Neutrophil (primary cell): ENCODE measurements around the gene CACNA2D3.

ENCODE experiments used
- H3K27ac ChIP-seq: fragments of 200-600 bp; sonication (generic); 2 replicates; pipeline ENCODE4 v1.5.1; 2016; ENCODE audit warnings: mild to moderate bottlenecking, moderate library complexity
- H3K27me3 ChIP-seq: fragments of 200-600 bp; sonication (generic); 2 replicates; pipeline ENCODE4 v1.6.0; 2016; ENCODE audit warnings: mild to moderate bottlenecking
- H3K36me3 ChIP-seq: fragments of 200-600 bp; sonication (generic); 2 replicates; pipeline ENCODE4 v1.5.1; 2017
- H3K4me1 ChIP-seq, 2 experiments: fragments of 200-600 bp in 1 of 2; sonication (generic) in 1 of 2; 1 replicate in 1 of 2; 2 replicates in 1 of 2; pipeline versions ENCODE4 v1.5.1 to v1.6.1; 2013 to 2016; ENCODE audit warnings: low read depth in 1 of 2, low read length in 1 of 2, mild to moderate bottlenecking in 1 of 2, moderate library complexity in 1 of 2; ENCODE audit not compliant: control insufficient read depth in 1 of 2, insufficient read depth in 1 of 2
- H3K4me3 ChIP-seq, 2 experiments: fragments of 200-600 bp in 1 of 2; sonication (generic) in 1 of 2; 1 replicate in 1 of 2; 2 replicates in 1 of 2; pipeline ENCODE4 v1.5.1; 2013 to 2016; ENCODE audit warnings: low read depth in 1 of 2, low read length in 1 of 2, mild to moderate bottlenecking in 1 of 2, moderate library complexity in 1 of 2
- H3K9me3 ChIP-seq: fragments of 200-600 bp; sonication (generic); 2 replicates; pipeline ENCODE4 v1.5.1; 2016
- TF ChIP-seq, protein P1 (sequence below): fragments of 200-600 bp; sonication (generic); IDR thresholded peaks from 2 replicates; pipeline ENCODE4 v1.5.1; 2016; ENCODE audit warnings: antibody characterized with exemption

CACNA2D3 gene

DNA sequence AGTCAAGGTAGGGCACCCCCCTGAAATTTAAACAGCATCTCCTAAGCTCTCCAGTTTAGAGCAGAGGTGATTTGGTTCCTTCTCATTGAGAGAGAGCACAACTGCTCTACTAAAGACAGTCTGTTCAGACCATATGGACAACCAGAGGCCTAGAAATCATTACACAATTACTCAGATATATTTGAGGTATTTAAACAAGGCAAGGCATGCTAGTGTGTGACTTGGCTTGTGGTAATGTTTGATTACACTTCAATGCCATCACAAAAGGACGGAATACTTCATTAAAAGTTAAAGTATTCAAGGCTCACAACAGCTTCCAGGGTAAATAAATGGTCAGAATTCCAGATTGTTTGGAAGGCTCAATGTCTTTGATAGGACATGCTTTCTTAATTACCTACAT lies 695.3 kb downstream of the CACNA2D3 start:
- H3K9me3 ChIP-seq = no peaks in the 10 kb centered on the region
- no peaks in the 10 kb centered on the region for H3K27me3 ChIP-seq

DNA sequence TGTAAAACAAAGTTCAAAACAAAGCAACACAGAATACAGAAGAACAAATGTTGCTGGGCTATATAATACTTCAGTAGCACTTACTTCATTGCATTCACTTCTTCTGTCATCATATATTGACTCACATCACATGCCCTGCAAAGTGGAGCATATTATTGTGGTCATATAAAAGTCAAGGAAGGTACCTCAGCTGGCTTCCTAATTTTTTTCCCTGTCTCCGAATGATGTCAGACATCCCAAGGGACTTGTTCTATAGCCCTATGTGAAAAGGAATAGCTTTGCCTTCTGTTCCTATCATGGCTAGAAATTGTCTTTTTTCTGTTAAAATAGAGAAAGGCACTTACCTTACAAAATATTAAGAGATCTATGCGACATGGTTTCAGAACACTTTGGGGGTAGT lies 696.1 kb downstream of the CACNA2D3 start:
- TF ChIP-seq, protein P1, sequence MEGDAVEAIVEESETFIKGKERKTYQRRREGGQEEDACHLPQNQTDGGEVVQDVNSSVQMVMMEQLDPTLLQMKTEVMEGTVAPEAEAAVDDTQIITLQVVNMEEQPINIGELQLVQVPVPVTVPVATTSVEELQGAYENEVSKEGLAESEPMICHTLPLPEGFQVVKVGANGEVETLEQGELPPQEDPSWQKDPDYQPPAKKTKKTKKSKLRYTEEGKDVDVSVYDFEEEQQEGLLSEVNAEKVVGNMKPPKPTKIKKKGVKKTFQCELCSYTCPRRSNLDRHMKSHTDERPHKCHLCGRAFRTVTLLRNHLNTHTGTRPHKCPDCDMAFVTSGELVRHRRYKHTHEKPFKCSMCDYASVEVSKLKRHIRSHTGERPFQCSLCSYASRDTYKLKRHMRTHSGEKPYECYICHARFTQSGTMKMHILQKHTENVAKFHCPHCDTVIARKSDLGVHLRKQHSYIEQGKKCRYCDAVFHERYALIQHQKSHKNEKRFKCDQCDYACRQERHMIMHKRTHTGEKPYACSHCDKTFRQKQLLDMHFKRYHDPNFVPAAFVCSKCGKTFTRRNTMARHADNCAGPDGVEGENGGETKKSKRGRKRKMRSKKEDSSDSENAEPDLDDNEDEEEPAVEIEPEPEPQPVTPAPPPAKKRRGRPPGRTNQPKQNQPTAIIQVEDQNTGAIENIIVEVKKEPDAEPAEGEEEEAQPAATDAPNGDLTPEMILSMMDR = no peak
- Histone ChIP-seq H3K4me1 (no peaks in the 10 kb centered on the region), H3K27me3 (no peaks in the 10 kb centered on the region), H3K9me3 (no peaks in the 10 kb centered on the region), H3K36me3 (no peaks in the 10 kb centered on the region), H3K27ac (no peak overlapping the region), H3K4me3 (no peak overlapping the region)

More for the DNA sequence above, 695.3 kb downstream of the CACNA2D3 start:
- Histone ChIP-seq H3K4me3 (no peak overlapping the region), H3K4me1 (no peaks in the 10 kb centered on the region), H3K27ac (no peak overlapping the region), H3K36me3 (no peaks in the 10 kb centered on the region)
- TF ChIP-seq, protein P1 = no peak

DNA sequence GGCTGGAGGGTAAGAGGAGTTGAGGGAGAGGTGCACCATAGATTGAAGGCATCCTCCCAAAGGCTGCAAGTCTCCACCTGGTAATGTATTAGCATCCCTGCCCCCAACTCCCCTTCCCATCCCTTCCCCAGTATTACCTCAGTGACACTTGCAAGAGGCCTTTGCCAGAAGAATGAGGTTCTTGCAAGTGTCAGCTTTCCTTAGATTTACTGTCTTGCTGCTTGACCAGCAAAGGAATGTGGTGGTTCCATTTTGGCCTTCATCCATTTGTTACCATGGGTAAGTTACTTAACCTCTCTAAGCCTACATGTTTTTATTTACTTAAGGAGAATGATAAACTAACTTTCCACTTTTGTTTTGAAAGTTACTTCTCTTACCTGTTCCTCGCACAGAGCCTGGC lies 696.6 kb downstream of the CACNA2D3 start:
- Histone ChIP-seq H3K36me3 (no peaks in the 10 kb centered on the region), H3K4me3 (no peak overlapping the region), H3K27ac (no peak overlapping the region), H3K9me3 (no peaks in the 10 kb centered on the region), H3K27me3 (no peaks in the 10 kb centered on the region), H3K4me1 (no peaks in the 10 kb centered on the region)
- TF ChIP-seq, protein P1 = no peak

DNA sequence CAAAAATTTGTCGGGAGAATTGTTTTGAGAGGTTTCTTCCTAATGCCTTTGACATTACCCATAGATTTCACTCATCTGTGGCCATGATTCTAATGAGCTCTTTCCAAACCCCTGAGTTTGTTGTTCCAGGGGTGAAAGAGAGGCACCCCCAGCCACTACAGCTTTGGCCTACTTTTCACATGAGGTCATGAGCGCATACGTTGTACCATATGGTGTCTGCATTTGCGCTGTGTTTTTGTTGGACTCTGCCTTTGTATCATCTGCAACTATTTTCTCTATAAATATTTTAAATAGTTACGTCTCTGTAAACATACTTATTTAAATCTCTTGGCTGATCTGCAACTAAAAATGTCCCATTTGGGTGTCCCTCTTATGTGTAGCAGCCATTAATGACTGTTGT lies 697.6 kb downstream of the CACNA2D3 start:
- TF ChIP-seq, protein P1 = no peak
- H3K4me3 ChIP-seq = no peak overlapping the region
- H3K27me3 ChIP-seq = no peaks in the 10 kb centered on the region
- no peak overlapping the region for H3K27ac ChIP-seq
- no peaks in the 10 kb centered on the region for H3K9me3 ChIP-seq
- H3K4me1 ChIP-seq = no peaks in the 10 kb centered on the region
- no peaks in the 10 kb centered on the region for H3K36me3 ChIP-seq

DNA sequence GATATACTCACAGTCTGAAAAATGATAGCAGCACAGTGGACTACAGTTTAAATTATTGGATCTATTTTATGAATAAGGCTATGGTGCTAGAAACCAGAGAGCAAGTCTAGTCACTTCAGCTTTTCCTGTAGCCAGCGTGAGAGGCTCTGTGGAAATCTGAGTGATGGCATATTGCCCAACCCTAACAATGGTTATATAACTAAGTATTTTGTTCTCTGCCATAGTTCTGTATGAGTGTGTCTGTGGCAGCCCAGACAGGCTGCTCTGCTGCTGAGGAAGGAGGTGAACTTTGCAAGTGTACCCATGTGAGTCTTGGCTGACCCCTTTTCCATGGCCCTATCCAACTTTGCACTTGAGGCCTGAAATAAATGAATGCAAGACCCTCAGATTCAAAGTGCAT lies 699.9 kb downstream of the CACNA2D3 start:
- Histone ChIP-seq H3K9me3 (no peaks in the 10 kb centered on the region), H3K4me3 (no peak overlapping the region), H3K4me1 (no peaks in the 10 kb centered on the region), H3K27ac (no peak overlapping the region), H3K36me3 (no peaks in the 10 kb centered on the region), H3K27me3 (no peaks in the 10 kb centered on the region)
- TF ChIP-seq, protein P1 = no peak

DNA sequence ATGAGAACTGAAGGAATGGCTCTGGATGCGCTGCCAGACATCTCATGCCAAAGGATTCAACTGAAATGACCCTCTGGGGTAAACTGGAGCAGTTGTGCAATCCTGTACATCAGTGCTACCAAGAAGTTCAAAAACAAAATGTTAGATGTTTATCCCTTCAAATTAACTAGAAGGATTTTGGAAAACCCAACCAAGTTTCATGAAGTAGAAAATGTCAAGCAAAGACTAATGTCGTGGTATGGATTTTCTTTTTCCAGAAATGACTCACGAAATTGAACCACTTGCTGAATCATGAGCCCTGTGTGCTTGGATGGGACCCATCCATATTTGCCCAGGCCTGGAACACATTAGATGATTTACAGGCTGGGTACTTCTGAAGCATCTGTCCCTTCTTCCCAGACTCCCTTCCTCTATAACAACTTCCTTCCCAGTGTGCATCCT lies 703.9 kb downstream of the CACNA2D3 start:
- Histone ChIP-seq H3K27ac (no peak overlapping the region), H3K36me3 (no peaks in the 10 kb centered on the region), H3K4me3 (no peak overlapping the region), H3K4me1 (no peaks in the 10 kb centered on the region), H3K9me3 (no peaks in the 10 kb centered on the region), H3K27me3 (no peaks in the 10 kb centered on the region)
- TF ChIP-seq, protein P1 = no peak
